Measurements from ENCODE around the gene MAGI2.

- TF ChIP-seq POLR2A (IDR thresholded peaks at IDR 0.05; ENCODE audit: low read length) (no peak), GATA1 (IDR thresholded peaks at IDR 0.05; ENCODE audit: low read depth, low read length) (no peak)
These were observed 1282.7 kb downstream of the MAGI2 start for GRCh38 chr7:78170815-78171214.
